ENCODE measurements around the gene CUL3. TPM values are rescaled to one million over a fixed set of nuclear protein-coding genes. Genes with fewer than 3 reads are reported as not detected.

Gene CUL3
- total and polyA plus RNA-seq, 12 donors: 60.2 to 87.9 (median 69.8) TPM

- WGBS, 2 donors: 92 to 93% methylated on average over 12 of the region's 12 CpGs
- intact Hi-C loops (cut with DNase I): loop anchor here in 4 of 10 donors (10.0 kb wide), 3 partner anchors 55 to 105 kb away; no protein-coding TSS in a partner anchor
Measured at GRCh38 chr2:224580248-224580647, 4.9 kb downstream of the CUL3 start.

GRCh38 chr2:224579411-224579810 is 5.8 kb downstream of the CUL3 start:
- Histone ChIP-seq H3K27me3 (no peaks in the 10 kb centered on the region), H3K4me3 (no peak overlapping the region), H3K4me1 (peaks cover 0 to 96% (median 77%) of the 10 kb centered on the region in 9 donors), H3K27ac (no peak overlapping the region), H3K9me3 (no peaks in the 10 kb centered on the region), H3K36me3 (peaks cover 0 to 8% (median 0%) of the 10 kb centered on the region in 9 donors)
- WGBS, 2 donors: 23 to 24% methylated on average over 2 of the region's 2 CpGs
- DNase-seq (no peak), ATAC-seq (peak in 1 of 8 donors; percentile 19)
- intact Hi-C loops (cut with DNase I): loop anchor here in 1 of 10 donors (10.0 kb wide), 1 partner anchor 55 kb away; no protein-coding TSS in a partner anchor
- TF ChIP-seq CTCF (IDR thresholded peaks at IDR 0.05): no peak

More at GRCh38 chr2:224580248-224580647, 4.9 kb downstream of the CUL3 start:
- Histone ChIP-seq H3K4me3 (no peak overlapping the region), H3K27ac (no peak overlapping the region), H3K36me3 (peaks cover 0 to 8% (median 0%) of the 10 kb centered on the region in 9 donors), H3K27me3 (no peaks in the 10 kb centered on the region), H3K9me3 (no peaks in the 10 kb centered on the region), H3K4me1 (peaks cover 0 to 88% (median 69%) of the 10 kb centered on the region in 9 donors)
- DNase-seq (no peak), ATAC-seq (no peak)
- no peak for TF ChIP-seq CTCF (IDR thresholded peaks at IDR 0.05)

GRCh38 chr2:224577541-224577940 is 7.6 kb downstream of the CUL3 start:
- 82% methylated on average over 2 of the region's 2 CpGs for WGBS, 2 donors
- TF ChIP-seq CTCF (IDR thresholded peaks at IDR 0.05): no peak
- DNase-seq: no peak
- Histone ChIP-seq H3K9me3 (no peaks in the 10 kb centered on the region), H3K36me3 (peaks cover 0 to 4% (median 0%) of the 10 kb centered on the region in 9 donors), H3K4me3 (no peak overlapping the region), H3K27me3 (no peaks in the 10 kb centered on the region), H3K4me1 (peaks cover 0 to 99% (median 83%) of the 10 kb centered on the region in 9 donors), H3K27ac (no peak overlapping the region)
- no peak for ATAC-seq
- intact Hi-C loops (cut with DNase I): loop anchor here in 1 of 10 donors (10.0 kb wide), 1 partner anchor 53 kb away; no protein-coding TSS in a partner anchor

GRCh38 chr2:224576088-224576715 is 9.0 kb downstream of the CUL3 start:
- TF ChIP-seq CTCF (IDR thresholded peaks at IDR 0.05): no peak
- intact Hi-C loops (cut with DNase I): loop anchor here in 1 of 10 donors (10.0 kb wide), 1 partner anchor 51 kb away; no protein-coding TSS in a partner anchor
- Histone ChIP-seq H3K4me3 (no peak overlapping the region), H3K27ac (no peak overlapping the region), H3K4me1 (peaks cover 3 to 100% (median 85%) of the 10 kb centered on the region in 9 donors), H3K36me3 (peaks cover 0 to 4% (median 0%) of the 10 kb centered on the region in 9 donors), H3K9me3 (no peaks in the 10 kb centered on the region), H3K27me3 (no peaks in the 10 kb centered on the region)
- no peak for ATAC-seq
- WGBS, 2 donors: 78 to 79% methylated on average over 5 of the region's 5 CpGs
- DNase-seq: no peak

Measured in heart right ventricle (tissue), 16 donors.